EH (cell line): ENCODE data around the gene RTF2.

ENCODE experiments used
- DNase-seq: peaks from one replicate; pipeline ENCODE4 v3.0.0-alpha.2; 2015; ENCODE audit warnings: low read depth

RTF2 gene

DNA sequence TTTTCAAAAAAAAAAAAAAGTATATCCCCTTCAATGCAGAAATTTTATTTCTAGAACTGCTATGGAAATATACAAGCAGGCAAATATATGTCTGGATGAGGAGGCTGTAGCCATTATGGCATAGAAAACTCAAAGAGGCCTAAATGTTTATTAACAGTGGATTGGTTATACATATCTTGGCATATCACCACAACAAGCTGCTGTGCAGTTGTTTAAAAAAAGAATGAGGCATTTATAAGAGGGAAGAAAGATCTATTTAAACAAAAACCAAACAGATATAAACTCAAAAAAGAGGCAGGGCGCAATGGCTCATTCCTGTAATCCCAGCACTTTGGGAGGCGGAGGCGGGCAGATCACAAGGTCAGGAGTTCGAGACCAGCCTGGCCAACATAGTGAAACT lies 30.1 kb upstream of the RTF2 start:
- no peak for DNase-seq

DNA sequence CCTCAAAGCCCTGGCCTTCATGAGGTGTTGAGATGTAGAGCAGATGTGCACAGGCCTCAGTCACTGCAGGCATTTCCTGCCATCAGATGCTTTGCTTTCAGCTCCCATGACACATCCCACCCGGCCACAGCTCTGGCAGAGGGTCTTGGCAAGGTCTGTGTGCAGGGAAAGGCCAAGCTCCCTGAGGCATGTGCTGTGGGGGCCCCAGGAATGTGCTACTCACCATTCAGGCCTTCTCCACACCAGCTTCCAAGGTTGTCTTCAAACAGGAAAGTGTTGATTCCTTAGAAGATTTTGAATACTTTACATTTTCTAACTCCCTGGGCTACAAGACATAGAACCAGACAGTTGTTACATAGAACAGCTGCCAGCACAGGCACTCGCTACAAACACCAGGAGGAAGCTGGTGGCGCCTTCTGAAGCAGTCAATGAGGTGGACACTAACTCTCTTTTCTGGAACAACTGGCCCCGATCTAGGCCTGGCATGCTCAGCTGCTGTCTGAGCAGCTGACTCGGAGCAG lies 28.6 kb upstream of the RTF2 start:
- peak; percentile 100 for DNase-seq

DNA sequence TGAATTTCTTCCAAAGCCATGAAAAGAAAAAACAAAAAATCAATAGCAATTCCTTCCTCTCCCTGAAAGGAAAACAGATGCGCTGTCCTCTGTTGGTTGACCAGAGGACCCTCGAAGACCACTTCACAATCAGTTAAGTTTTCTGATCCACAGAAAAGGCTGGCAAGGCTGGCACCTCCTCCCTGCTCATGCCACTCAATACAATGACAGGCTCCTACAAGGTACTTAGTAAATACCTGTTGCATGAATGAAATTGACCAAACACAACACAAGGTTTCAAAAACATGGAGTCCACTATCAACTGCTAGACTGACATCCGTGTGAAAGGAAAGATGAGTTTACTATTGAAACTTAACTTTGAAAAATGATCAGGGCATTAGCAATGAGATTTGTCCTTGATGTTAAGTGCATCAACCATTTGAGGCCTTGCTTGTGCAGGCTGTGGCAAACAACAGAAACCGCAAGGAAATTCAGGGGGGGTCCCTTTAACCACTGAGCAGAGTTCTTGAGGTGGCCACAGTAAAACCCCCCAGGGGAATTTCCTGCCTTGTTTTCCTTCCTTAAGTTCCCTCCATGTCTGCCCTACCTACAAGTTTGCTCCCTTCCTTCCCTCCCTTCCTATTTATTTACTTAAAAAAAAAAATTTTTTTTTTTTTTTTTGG lies 27.9 kb upstream of the RTF2 start:
- peak; percentile 46 for DNase-seq

DNA sequence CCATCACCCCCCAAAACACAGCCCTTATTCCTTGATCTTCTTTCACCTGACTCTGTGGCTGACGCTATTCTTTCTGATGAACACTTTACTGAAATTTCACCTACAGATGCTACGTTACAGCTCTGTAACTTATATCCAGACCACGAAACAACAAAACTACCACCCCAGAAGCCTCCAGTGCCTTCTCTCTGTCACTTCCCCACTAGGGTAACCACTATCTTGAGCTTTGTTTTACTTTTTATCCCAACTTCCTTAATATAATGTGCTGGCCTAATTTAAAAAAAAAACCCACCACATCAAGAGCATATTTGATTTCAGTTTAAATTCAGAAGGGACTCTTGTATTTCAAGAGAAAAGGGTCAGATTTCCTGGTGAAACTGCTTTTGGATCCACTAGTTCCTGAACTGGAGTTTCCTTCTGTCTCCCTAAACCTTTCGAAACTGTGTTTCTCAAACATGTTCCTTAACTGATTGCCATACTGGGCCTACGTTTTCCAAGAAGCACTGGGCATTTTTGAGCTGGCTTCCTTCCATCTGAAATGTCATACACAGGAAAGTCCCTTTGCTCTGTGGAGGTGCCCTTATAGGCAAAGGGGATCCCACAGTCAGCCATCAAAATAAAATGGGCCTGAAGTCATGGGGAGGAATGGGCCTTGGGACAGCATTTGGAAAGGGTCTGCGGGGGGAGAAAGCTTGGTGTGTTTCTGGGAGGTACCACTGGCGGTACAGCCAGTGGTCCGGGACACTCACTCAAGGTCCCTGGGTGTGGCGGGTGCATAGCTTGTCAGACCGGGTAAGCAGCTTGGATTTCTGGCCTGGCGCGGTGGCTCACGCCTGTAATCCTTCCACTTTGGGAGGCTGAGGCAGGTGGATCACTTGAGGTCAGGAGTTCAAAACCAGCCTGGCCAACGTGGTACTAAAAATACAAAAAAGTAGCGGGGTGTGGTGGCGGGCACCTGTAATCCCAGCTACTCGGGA lies 25.8 kb upstream of the RTF2 start:
- DNase-seq: peak; percentile 17

DNA sequence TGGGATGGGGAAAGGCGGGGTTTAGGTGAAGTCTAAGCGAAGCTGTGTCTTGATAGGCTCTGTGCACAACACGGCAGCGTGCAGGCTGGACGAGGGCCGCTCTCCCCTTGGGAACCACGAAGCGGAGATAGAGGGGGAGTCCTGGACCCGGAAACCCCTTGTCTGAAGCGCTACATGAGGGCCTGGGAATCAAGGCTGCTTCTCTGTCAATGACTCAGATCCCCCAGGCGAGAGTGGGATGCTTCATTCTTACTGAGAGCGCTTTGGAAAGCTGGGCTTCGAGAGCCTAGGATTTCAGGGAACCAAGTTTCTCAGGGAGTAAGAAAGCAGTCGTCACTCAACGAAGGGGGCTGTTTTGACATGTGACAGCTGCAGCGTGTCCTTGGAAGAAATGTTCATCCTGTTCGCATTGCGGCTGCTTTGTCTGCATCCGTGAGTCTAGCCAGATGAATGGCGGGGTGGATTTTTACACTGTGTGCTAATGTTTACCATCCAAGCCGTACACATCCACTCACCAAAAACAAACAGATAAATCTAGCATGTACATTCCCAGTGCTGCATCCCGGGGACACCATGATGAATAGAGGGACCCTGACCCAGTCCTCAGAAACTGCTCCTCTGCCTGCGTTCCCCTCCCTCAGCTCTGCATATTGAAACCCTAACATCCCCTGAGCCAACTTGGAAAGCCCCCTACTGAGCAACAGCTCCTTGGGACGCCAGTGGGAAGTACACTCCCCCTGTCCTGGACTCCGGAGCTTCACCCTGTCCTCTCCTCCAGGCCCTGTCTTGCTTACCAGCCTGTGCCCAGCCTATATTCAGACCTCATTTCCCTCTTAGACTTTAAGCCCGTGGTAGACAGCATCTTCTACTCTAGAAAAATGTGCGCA lies 24.5 kb upstream of the RTF2 start:
- no peak for DNase-seq

DNA sequence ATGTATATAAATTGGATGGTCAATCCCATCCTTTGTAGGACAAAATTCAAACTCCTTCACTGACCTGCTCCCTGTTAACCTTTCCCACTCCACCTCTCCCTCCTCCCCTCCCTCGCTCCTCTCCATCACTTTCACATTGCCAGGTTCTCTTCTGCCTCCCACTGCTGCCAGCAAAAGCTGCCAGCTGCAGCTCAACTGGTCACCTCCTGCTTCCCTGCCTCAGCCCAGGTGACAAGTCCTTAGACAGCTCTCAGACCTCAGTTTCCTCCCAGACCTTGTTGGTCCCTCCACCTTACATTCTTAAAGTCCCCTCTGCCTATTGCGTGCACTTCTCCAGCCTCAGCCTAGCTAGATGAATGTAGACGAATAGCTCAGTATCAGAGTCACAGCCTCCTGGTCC lies 23.3 kb upstream of the RTF2 start:
- no peak for DNase-seq

DNA sequence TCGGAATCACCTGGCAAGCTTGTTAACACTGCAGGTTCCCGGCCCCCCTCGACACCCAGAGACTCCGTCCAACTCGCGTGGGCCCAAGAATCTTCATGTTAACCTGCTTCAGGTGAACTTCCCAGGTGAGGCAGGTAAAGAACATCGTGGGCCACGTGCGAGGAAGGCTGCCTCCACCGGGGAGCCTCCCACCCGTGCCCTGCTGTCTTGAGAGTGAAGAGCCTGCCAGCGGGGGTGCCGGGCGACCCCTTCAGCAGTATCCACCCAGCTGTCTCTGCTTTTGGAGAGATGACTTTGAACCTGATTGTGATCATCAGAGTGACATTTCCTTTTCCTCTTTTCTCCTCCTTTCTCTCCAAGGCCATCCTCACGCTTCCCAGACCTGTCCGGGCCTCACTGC lies 22.9 kb upstream of the RTF2 start:
- DNase-seq: no peak

DNA sequence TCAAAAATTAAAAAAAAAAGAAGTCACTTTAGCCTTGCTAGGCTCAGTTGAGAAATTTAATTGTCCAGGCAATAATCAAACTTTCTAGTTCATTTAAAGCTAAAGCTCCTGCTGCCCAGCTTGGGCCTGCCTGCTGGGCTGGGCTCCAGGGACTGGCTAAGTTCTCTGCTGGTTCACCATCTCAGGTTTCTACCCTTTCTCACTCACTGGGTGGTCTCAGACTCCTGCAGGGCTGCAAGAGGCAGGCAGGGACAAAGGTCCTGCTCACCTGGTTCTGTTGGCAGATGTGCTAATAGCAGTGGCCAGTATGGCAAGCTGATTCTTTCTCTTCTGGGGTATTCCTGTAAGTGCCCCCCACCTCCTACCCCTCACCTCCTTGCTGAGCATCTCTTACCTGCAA lies 21.2 kb upstream of the RTF2 start:
- no peak for DNase-seq

DNA sequence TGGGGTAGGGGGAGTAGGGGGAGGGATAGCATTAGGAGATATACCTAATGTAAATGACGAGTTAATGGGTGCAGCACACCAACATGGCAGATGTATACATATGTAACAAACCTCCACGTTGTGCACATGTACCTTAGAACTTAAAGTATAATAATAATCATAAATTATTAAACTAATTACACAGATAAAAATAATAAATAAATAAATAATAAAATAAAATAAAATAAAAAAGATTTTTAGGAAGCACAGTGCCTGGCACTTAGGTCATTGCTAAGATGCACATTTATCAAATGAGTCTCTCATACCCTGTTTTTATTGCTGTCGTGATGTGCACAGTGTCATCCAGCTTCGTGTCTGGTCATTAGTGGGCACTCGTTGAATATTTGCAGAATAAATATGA lies 19.0 kb upstream of the RTF2 start:
- DNase-seq: no peak

DNA sequence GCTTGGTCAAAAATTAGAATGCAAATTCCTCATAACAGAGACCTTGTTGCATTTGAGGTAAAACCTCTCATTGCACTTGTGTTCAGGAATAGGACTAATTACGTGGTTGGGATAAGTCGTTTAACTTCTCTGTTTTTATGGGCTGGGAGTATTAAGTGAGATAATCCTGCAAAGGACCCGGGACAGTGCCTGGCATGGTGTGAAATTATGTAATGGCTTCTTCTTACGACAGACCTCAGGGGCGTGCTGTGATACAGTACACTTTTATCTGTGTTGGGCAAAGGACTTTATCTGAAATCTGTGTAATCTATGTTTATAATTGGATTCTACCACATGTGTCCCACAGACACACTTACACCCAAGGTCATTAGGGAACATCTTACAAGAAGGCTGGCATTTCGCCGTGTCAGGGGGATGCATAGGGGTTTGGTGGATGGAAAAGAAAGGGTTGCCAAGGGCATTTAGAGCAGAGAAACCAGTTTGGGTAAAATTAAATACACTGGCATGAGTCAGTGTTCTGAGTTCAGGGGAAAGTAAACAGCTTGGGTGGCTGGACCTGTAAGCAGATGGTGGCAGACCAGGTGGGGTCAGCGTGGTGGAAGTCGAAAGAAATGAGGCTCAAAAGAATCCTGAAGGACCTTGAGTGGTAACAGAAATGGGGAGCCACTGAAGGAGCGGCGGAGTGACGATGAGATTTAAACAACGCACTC lies 17.2 kb upstream of the RTF2 start:
- no peak for DNase-seq

DNA sequence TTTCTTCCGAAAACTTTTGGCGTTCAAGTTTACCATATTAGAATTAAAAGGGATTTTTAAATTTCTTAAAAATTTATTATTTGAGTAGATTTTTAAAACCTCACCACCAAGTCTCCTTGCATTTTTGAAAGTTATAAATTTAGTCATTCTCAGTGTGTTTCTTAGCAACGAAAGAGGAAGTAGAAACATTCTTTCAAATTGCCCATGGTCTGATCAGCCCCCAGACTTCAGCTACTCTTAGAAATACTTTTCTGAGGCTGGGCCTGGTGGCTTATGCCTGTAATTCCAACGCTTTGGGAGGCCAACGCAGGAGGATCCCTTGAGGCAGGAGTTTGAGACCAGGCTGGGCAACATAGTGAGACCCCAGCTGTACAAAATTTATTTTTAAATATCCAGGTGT lies 15.1 kb upstream of the RTF2 start:
- no peak for DNase-seq

DNA sequence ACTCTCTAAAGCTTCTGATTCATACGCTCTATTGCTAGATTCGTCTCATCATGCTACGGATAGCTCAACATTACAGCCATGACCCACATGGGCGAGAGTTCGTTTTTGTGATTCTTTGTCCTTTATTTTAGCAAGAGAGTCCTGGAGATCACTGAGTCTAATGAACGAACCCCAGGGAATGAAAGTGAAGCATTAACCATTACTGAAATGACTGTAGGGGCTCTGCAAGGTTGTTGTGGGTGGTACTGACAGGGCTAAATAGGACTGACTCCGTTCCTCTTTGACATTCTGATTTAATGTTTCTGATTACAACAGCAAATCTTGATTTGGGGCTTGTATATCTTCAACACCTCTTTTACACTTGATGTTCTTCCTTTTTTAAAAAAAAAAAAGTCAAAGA lies 13.7 kb upstream of the RTF2 start:
- DNase-seq: no peak

DNA sequence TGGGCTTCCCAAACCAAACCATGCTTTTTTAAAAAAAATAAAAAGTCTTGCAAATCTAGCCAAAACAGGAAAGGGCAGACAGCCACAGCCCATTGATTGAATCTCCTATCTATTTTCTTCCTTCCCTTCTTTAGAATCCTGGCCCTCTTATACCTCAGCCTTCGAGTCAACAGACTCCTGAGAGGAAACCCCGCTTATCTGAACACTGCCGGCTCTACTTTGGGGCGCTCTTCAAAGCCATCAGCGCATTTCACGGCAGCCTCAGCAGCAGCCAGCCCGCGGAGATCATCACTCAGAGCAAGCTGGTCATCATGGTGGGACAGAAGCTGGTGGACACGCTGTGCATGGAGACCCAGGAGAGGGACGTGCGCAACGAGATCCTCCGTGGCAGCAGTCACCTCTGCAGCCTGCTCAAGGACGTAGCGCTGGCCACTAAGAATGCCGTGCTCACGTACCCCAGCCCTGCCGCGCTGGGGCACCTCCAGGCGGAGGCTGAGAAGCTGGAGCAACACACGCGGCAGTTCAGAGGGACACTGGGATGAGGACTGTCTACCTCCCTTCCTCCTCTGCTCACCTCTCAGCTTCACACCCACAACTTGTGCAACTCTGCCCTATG lies 10.1 kb upstream of the RTF2 start:
- no peak for DNase-seq

DNA sequence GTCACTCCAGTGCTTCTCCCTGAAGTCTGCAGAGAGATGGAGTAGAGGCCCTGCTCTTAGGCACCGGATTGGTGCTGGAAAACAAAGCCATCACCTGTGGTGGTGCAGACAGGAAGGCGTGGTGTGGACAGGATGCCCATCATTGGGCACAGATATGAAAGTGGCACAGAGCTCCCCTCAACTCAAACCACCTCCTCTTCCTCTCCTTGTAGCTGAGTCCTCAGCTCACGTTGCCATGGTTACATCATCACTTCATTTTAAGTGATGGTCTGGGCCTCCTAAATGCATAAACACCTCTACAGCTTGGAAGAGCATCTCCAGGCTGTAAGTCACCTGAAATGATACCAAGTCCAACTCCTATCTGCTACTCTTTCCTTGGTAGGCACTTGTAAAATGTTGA lies 8.0 kb upstream of the RTF2 start:
- DNase-seq: no peak

DNA sequence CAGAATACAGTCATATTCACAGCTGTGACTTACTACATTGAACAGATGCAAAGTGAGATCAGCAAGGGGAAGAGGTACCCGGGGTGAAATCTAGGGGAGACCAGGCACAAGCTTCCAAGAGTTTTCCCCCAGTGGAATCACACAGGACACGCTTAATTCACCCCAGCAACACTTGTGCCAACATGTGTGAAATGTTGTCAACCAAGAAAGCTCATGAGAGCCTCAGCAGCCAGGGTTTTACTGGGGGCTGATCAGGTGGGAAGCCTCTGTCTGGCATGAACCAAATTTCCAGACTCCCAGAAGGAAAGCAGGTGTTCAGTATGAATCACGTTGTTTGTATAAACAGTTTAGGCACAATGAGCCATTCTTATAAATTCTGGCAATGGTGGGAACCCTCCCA lies 6.9 kb upstream of the RTF2 start:
- no peak for DNase-seq

DNA sequence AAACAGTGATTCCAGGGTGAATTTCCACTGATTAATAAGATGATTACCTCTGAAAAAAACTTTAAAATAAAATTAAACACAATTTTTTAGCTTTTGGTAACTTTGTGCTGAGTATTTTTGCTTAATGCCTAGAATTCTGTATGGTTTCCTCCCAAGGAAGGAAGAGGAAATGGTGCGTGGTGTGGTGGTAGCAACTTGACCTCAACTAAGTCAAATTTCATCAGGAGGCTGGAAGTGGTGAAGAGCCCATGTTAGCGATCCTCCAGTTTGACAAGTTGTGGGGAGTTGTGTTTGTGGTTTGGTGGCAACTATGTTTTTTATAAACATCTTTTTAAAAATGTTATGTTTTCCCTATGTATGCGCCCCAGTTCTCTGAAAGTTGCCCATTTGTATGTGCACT lies 5.0 kb upstream of the RTF2 start:
- DNase-seq: no peak

DNA sequence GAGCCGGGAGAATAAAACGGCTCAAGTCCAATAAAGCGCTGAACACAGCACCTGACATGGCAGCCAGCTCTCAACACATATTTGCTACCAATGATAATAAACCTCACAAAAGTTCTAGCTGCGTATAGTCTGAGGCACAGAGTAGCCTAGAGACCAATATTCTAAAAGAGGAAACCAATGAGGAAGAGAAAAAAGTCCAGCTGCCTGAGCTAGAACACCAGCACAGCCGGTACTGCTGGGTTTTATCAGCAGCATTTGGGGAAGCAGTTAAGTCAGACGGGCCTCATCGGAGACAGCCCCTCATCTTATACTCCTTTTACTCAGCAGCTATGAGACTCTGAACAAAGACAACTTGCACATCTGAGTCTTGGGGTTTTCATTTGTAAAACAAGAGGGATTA lies 2.4 kb upstream of the RTF2 start:
- no peak for DNase-seq

DNA sequence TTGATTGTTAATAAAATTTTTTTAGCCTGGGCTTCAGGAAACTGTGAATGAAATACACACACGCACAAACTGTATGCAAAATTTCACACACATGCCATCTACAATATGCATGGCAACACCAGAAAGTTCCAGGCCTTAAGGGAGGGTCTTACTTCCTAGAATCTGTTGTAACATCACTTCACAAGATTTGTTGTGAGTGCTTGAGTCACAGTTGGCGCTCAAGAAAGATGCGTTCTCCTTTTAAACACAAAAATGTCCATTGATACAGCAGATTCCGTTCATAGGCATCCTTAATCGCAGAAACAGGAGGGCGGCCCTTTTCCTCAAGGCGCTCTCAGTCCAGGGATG lies 485 bp upstream of the RTF2 start:
- no peak for DNase-seq

DNA sequence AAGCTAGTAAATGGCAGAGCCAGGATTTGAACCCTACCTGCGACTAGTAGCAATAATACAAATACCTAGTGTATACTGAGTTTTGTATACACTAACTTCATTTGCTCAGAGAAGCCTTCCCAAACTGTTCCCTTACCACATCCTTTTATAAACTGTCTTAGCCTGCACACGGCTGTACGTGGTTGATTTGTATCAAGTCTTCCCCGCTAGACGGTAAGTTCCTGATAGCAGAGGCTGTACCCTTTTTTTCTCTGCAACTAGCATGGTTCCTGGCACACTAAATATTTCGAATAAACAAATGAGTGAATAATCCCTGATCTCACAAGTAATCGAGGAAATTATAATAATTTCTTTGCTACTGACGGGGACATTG lies 636 bp downstream of the RTF2 start:
- no peak for DNase-seq

DNA sequence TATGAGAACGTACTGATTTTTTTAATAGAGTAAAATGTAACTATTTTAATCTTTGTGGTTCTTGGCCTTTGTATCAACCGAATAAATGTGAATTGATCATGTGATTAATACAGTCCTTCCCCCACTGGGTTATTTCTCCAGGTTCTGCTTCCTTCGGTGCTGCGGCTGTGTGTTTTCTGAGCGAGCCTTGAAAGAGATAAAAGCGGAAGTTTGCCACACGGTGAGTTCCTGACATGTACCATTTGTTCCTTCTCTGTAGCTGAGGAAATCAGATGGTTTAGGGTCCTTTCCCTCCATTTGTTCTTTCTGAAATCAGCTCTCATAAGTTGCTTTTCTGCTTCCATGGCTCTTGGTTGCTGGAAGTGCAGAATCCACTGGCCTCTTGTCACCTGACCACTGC lies 15.5 kb downstream of the RTF2 start:
- no peak for DNase-seq

DNA sequence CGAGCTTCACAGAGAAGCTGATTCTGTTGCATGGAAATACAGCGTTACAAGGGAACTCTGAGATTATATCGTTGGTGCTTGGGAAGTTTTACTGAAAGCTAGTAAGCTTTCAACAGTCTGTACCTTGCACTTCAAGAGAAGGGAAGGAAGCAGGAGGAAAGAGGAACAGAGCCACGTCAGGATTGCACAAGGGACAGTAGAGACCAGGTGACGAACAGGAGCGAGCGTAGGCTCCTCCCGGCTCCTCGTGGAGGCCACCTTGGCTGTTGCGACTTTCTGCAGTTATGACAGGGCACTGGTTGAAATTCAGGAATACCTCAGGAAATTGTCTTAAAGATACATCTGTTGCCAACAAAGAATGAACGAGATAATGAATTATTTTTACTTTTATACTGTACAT lies 18.8 kb downstream of the RTF2 start:
- no peak for DNase-seq
